H1 (cell line): ENCODE measurements around the gene SMAP2. TPM values are rescaled to one million over a fixed set of nuclear protein-coding genes. Genes with fewer than 3 reads are reported as not detected.

Source experiments
- CBX8 ChIP-seq: fragments of 300-800, 300-1000 bp; sonication (generic); IDR thresholded peaks from 2 replicates; pipeline ENCODE4 v1.7.1; 2016; ENCODE audit warnings: low read depth, low read length, borderline replicate concordance
- EZH2 ChIP-seq: fragments of 200-600 bp; sonication (generic); IDR thresholded peaks from 2 replicates; pipeline ENCODE4 v1.7.1; 2012; ENCODE audit warnings: low read depth, mild to moderate bottlenecking, moderate library complexity, low read length, inconsistent platforms; ENCODE audit not compliant: severe bottlenecking
- HDAC6 ChIP-seq: IDR thresholded peaks from one replicate; pipeline ENCODE4 v1.7.1; 2012; ENCODE audit warnings: low read depth, mild to moderate bottlenecking, inconsistent platforms, low read length, moderate library complexity
- POLR2A ChIP-seq, 2 experiments: IDR thresholded peaks; 1 replicate in 1 of 2; 2 replicates in 1 of 2; pipeline ENCODE4 v1.6.1; 2011; ENCODE audit warnings: low read depth in 2 of 2, low read length in 2 of 2, mild to moderate bottlenecking in 2 of 2; ENCODE audit errors: control extremely low read depth in 1 of 2
- RFX5 ChIP-seq: IDR thresholded peaks from 2 replicates; pipeline ENCODE4 v1.6.1; 2011; ENCODE audit warnings: low read depth, low read length, improper control_type of control experiment, borderline replicate concordance
- SP4 ChIP-seq: IDR thresholded peaks from 2 replicates; pipeline ENCODE4 v1.6.1; 2012; ENCODE audit warnings: low read length, inconsistent platforms
- TAF7 ChIP-seq: optimal IDR thresholded peaks from 2 replicates; pipeline ENCODE3; 2011; ENCODE audit warnings: low read depth, mild to moderate bottlenecking, inconsistent platforms, low read length, moderate library complexity, borderline replicate concordance
- polyA plus RNA-seq, 7 experiments: library from polyadenylated mRNA; depleted of rRNA in 3 of 7; stranded (reverse) in 5 of 7; unstranded in 2 of 7; fragments of >200 nt in 5 of 7; fragments of 200-250 nt in 2 of 7; gene quantifications; 1 replicate in 5 of 7; 2 replicates in 1 of 7; 4 replicates in 1 of 7; pipeline versions ENCODE4 v1.2.1 to v1.2.3, GENCODE V29; 2011 to 2013; ENCODE audit warnings: missing spikeins in 2 of 7, mixed read lengths in 2 of 7
- total RNA-seq: library from RNA; stranded (reverse); fragmentation: NEBNext Ultra II Directional; extraction: Animal tissue kit (Norgen Biotek cat#: 25700); gene quantifications from 2 replicates; pipeline ENCODE4 v1.2.1, GENCODE V29; 2021
- TF ChIP-seq, protein P1 (sequence below): fragments of 300-600 bp; sonication (generic); IDR thresholded peaks from 2 replicates; pipeline ENCODE4 v1.7.1; 2012; ENCODE audit warnings: low read length, moderate library complexity, mild to moderate bottlenecking, inconsistent platforms; ENCODE audit not compliant: insufficient replicate concordance

Gene SMAP2
- total and polyA plus RNA-seq, 2 of the 8 experiments (the other 6 are each of a cell fraction or from before 2014, with no cell fraction given) = 4.3 to 5.5 TPM

DNA sequence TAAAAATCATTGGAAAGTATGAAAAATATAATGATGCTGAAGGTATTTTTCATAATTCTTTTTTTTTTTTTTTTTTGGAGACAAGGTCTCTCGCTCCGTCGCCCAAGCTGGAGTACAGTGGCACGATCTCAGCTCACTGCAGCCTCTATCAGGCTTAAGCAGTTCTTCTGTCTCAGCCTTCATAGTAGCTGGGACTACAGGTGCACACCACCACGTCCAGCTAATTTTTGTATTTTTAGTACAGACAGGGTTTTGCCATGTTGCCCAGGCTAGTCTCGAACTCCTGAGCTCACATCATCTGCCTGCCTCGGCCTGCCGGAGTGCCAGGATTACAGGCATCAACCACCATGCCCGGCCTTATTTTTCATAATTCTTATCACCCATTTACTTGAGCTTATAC lies 13.3 kb downstream of the SMAP2 start (continued):
- TF ChIP-seq, protein P1, sequence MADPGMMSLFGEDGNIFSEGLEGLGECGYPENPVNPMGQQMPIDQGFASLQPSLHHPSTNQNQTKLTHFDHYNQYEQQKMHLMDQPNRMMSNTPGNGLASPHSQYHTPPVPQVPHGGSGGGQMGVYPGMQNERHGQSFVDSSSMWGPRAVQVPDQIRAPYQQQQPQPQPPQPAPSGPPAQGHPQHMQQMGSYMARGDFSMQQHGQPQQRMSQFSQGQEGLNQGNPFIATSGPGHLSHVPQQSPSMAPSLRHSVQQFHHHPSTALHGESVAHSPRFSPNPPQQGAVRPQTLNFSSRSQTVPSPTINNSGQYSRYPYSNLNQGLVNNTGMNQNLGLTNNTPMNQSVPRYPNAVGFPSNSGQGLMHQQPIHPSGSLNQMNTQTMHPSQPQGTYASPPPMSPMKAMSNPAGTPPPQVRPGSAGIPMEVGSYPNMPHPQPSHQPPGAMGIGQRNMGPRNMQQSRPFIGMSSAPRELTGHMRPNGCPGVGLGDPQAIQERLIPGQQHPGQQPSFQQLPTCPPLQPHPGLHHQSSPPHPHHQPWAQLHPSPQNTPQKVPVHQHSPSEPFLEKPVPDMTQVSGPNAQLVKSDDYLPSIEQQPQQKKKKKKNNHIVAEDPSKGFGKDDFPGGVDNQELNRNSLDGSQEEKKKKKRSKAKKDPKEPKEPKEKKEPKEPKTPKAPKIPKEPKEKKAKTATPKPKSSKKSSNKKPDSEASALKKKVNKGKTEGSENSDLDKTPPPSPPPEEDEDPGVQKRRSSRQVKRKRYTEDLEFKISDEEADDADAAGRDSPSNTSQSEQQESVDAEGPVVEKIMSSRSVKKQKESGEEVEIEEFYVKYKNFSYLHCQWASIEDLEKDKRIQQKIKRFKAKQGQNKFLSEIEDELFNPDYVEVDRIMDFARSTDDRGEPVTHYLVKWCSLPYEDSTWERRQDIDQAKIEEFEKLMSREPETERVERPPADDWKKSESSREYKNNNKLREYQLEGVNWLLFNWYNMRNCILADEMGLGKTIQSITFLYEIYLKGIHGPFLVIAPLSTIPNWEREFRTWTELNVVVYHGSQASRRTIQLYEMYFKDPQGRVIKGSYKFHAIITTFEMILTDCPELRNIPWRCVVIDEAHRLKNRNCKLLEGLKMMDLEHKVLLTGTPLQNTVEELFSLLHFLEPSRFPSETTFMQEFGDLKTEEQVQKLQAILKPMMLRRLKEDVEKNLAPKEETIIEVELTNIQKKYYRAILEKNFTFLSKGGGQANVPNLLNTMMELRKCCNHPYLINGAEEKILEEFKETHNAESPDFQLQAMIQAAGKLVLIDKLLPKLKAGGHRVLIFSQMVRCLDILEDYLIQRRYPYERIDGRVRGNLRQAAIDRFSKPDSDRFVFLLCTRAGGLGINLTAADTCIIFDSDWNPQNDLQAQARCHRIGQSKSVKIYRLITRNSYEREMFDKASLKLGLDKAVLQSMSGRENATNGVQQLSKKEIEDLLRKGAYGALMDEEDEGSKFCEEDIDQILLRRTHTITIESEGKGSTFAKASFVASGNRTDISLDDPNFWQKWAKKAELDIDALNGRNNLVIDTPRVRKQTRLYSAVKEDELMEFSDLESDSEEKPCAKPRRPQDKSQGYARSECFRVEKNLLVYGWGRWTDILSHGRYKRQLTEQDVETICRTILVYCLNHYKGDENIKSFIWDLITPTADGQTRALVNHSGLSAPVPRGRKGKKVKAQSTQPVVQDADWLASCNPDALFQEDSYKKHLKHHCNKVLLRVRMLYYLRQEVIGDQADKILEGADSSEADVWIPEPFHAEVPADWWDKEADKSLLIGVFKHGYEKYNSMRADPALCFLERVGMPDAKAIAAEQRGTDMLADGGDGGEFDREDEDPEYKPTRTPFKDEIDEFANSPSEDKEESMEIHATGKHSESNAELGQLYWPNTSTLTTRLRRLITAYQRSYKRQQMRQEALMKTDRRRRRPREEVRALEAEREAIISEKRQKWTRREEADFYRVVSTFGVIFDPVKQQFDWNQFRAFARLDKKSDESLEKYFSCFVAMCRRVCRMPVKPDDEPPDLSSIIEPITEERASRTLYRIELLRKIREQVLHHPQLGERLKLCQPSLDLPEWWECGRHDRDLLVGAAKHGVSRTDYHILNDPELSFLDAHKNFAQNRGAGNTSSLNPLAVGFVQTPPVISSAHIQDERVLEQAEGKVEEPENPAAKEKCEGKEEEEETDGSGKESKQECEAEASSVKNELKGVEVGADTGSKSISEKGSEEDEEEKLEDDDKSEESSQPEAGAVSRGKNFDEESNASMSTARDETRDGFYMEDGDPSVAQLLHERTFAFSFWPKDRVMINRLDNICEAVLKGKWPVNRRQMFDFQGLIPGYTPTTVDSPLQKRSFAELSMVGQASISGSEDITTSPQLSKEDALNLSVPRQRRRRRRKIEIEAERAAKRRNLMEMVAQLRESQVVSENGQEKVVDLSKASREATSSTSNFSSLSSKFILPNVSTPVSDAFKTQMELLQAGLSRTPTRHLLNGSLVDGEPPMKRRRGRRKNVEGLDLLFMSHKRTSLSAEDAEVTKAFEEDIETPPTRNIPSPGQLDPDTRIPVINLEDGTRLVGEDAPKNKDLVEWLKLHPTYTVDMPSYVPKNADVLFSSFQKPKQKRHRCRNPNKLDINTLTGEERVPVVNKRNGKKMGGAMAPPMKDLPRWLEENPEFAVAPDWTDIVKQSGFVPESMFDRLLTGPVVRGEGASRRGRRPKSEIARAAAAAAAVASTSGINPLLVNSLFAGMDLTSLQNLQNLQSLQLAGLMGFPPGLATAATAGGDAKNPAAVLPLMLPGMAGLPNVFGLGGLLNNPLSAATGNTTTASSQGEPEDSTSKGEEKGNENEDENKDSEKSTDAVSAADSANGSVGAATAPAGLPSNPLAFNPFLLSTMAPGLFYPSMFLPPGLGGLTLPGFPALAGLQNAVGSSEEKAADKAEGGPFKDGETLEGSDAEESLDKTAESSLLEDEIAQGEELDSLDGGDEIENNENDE = no peak
- no peak for TF ChIP-seq SP4
- TF ChIP-seq CBX8 = no peak
- TF ChIP-seq TAF7 = no peak
- no peak for TF ChIP-seq EZH2
- TF ChIP-seq HDAC6 = no peak
- no peak for TF ChIP-seq RFX5
- TF ChIP-seq POLR2A (IDR thresholded peaks at IDR 0.05; ENCODE audit: control extremely low read depth in 1 of 2, low read depth in 2 of 2, low read length in 2 of 2) = no peak
